Osteocyte (in vitro differentiated cells): ENCODE results near the gene BOD1L1. TPM values are rescaled to one million over a fixed set of nuclear protein-coding genes. Genes with fewer than 3 reads are reported as not detected.

Experiments used
- DNase-seq: peaks from one replicate; pipeline ENCODE4 v3.0.0; 2021; ENCODE audit warnings: mixed read lengths; ENCODE audit not compliant: unreplicated experiment; ENCODE audit errors: extremely low spot score
- H3K27ac Mint-ChIP-seq: one replicate; pipeline ENCODE4 v1.8.0; 2021; ENCODE audit warnings: mild to moderate bottlenecking, mixed read lengths; ENCODE audit not compliant: unreplicated experiment
- H3K27me3 Mint-ChIP-seq: one replicate; pipeline ENCODE4 v1.8.0; 2021; ENCODE audit warnings: mixed read lengths; ENCODE audit not compliant: unreplicated experiment
- H3K36me3 Mint-ChIP-seq: one replicate; pipeline ENCODE4 v1.8.0; 2021; ENCODE audit warnings: mixed read lengths; ENCODE audit not compliant: unreplicated experiment
- H3K4me1 Mint-ChIP-seq: one replicate; pipeline ENCODE4 v1.8.0; 2021; ENCODE audit warnings: mixed read lengths; ENCODE audit not compliant: unreplicated experiment
- H3K4me3 Mint-ChIP-seq: one replicate; pipeline ENCODE4 v1.8.0; 2021; ENCODE audit warnings: mild to moderate bottlenecking, moderate library complexity, mixed read lengths; ENCODE audit not compliant: unreplicated experiment
- H3K9me3 Mint-ChIP-seq: one replicate; pipeline ENCODE4 v1.8.0; 2021; ENCODE audit warnings: mixed read lengths; ENCODE audit not compliant: unreplicated experiment
- CTCF ChIP-seq: fragments of 200-600 bp; sonication (generic); IDR thresholded peaks from 2 replicates; pipeline ENCODE4 v1.5.0; 2021; ENCODE audit warnings: antibody characterized with exemption, mild to moderate bottlenecking, moderate library complexity
- total RNA-seq: library from RNA; stranded (reverse); gene quantifications from 2 replicates; pipeline ENCODE4 v1.2.1, GENCODE V29; 2021

The BOD1L1 gene
- total RNA-seq, 1 donor from 2014 or later = 41.6 TPM

GRCh38 chr4:13618212-13618806 lies 9.2 kb downstream of the BOD1L1 start:
- TF ChIP-seq CTCF = no peak
- no peaks in the 10 kb centered on the region for H3K9me3 Mint-ChIP-seq
- H3K27me3 Mint-ChIP-seq = no peaks in the 10 kb centered on the region
- H3K36me3 Mint-ChIP-seq = peaks cover 35% of the 10 kb centered on the region
- DNase-seq = no peak
- H3K4me3 Mint-ChIP-seq = no peak overlapping the region
- no peaks in the 10 kb centered on the region for H3K4me1 Mint-ChIP-seq
- no peak overlapping the region for H3K27ac Mint-ChIP-seq

- Mint-ChIP-seq H3K9me3 (no peaks in the 10 kb centered on the region), H3K27me3 (no peaks in the 10 kb centered on the region), H3K4me3 (no peak overlapping the region), H3K4me1 (no peaks in the 10 kb centered on the region), H3K36me3 (peaks cover 37% of the 10 kb centered on the region), H3K27ac (no peak overlapping the region)
- no peak for DNase-seq
- no peak for TF ChIP-seq CTCF
Measured at GRCh38 chr4:13617801-13618200, 9.7 kb downstream of the BOD1L1 start.

GRCh38 chr4:13616597-13616996 lies 10.9 kb downstream of the BOD1L1 start:
- no peak for TF ChIP-seq CTCF
- peaks cover 44% of the 10 kb centered on the region for H3K36me3 Mint-ChIP-seq
- H3K9me3 Mint-ChIP-seq = no peaks in the 10 kb centered on the region
- H3K27ac Mint-ChIP-seq = no peak overlapping the region
- H3K27me3 Mint-ChIP-seq = no peaks in the 10 kb centered on the region
- no peak for DNase-seq
- H3K4me1 Mint-ChIP-seq = no peaks in the 10 kb centered on the region
- no peak overlapping the region for H3K4me3 Mint-ChIP-seq

- Mint-ChIP-seq H3K27ac (no peak overlapping the region), H3K36me3 (peaks cover 48% of the 10 kb centered on the region)
Measured at GRCh38 chr4:13615161-13615560, 12.4 kb downstream of the BOD1L1 start.

GRCh38 chr4:13612569-13612968 lies 15.0 kb downstream of the BOD1L1 start:
- DNase-seq = no peak
- H3K4me1 Mint-ChIP-seq = no peaks in the 10 kb centered on the region
- H3K36me3 Mint-ChIP-seq = peaks cover 52% of the 10 kb centered on the region
- no peaks in the 10 kb centered on the region for H3K27me3 Mint-ChIP-seq
- no peaks in the 10 kb centered on the region for H3K9me3 Mint-ChIP-seq
- no peak overlapping the region for H3K27ac Mint-ChIP-seq
- no peak overlapping the region for H3K4me3 Mint-ChIP-seq
- no peak for TF ChIP-seq CTCF

More at GRCh38 chr4:13615161-13615560, 12.4 kb downstream of the BOD1L1 start:
- H3K4me1 Mint-ChIP-seq = no peaks in the 10 kb centered on the region
- no peak overlapping the region for H3K4me3 Mint-ChIP-seq
- no peak for TF ChIP-seq CTCF
- no peaks in the 10 kb centered on the region for H3K27me3 Mint-ChIP-seq
- no peaks in the 10 kb centered on the region for H3K9me3 Mint-ChIP-seq
- DNase-seq = no peak
